Stromal cell of bone marrow (primary cell): ENCODE data around the gene LIG1.
"Not testable (repeated sequence)": the region's sequence is repeated elsewhere in the genome, so short reads cannot be mapped to it uniquely, and the experiment has no call there.

Experiments used
- DNase-seq: peaks from one replicate; pipeline ENCODE4 v3.0.0-alpha.2; 2012; ENCODE audit warnings: low read depth

LIG1 gene

DNA sequence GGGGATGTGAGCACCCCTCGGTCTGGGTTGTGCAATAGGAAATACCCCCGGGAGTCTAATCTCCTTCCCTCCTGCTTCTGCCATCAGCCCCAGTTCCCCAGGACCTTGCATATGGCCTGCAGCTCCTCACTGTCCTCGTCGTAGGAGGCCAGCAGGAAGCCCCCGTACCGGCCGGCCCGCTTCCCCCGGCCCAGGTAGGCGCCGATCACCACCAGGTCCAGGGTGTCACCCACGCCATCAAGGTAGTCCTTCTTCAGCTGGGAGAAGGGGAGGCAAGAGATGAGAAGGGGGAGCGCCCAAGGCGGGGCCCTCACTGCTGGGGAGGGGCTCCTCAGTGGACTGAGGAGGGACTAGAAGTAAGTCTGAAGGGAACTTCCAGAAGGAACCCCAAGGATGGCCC, 49.1 kb downstream of the LIG1 start:
- DNase-seq = no peak

DNA sequence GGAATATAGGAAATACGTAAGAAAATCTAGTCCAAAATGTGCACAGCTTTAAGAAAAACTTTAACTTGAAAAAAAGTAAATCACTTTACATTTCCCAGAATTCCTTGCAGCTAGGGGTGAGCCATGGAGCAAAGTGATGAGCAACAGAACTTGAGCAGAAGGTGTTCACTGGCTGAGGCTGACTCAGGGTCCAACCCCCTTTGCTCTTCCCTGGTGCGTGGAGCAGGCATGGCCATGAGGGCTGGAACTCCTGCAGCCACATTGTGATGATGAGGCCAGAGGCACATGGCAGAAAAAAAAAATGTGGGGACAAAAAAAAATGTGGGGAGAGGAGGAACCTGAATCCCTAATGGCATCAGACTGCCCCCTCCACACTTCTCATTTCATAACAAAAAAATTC, 49.6 kb downstream of the LIG1 start:
- DNase-seq = no peak

DNA sequence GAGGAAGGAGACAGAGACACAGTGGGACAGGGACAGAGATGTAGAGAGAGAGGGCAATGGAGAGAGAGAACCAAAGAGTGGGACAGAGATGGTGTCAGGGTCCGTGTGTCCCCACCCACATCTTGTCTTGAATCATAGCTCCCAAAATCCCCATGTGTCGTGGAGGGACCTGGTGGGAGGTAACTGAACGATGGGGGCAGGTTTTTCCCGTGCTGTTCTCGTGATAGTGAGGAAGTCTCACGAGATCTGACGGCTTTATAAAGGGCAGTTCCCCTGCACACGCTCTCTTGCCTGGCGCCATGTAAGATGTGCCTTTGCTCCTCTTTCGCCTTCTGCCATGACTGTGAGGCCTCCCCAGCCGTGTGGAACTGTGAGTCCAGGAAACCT, 52.0 kb downstream of the LIG1 start:
- DNase-seq = no peak

DNA sequence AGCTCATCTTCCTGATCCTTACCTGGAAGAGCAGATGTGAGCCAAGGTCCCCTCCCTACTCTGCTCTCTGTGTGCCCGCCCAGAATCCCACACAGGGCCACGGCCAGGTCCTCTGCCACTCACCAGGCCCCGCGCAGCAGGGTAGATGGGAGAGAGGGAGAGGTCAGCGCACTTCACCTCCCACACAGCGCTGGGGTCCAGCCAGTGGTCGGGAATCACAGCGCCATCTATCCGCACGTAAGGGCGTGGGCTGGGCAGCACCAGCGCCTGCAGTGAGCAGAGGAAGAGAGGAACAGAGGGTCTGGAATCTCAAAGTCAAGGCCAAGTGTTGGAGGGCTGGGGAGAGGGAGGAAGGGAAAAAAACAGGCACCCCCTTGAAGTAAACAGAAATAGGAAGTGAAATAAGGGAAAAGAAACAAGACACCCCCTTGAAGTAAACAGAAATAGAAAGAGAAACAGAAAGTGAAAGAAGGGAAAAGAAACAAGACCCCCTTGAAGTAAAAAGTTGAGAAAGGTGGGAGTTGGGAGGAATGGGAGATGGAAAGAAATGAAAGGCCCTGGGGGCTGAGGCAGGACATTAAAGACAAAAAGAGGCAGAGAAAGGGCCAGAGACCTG, 52.5 kb downstream of the LIG1 start:
- DNase-seq = no peak

DNA sequence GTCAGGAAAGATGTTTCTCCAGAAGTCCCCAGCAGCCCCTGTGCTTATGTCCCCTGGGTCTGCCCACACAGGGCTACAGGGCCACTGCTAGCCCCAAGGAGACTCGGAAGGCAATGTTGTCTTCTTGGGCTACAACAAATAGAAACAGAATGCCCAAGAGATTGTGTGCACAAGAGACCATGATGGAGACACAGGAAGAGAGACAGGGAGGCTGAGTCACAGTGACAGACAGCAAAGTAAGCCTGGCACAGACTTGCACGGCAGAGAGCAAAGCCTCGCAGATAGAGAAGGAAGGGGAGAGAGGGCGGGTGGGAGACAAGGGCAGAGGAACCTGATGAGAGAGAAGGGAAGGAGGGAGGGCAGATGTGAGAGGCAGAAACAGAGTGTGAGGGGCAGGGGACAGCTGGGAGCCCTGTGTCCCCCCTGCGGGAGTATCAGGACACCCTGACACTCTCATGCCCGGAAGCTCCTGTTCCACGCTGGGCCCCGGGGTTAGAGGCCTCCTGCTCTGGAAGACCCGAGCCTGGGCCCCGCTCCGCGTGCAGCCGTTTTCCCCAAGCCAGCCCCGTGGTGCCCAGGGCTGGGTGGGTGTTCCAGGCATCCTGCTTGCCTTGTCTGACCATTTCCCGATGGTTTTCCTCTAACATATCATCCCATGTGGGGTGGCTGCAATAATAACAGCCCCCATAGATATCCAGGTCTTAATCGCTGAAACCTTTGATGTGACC, 56.8 kb downstream of the LIG1 start:
- DNase-seq = no peak

DNA sequence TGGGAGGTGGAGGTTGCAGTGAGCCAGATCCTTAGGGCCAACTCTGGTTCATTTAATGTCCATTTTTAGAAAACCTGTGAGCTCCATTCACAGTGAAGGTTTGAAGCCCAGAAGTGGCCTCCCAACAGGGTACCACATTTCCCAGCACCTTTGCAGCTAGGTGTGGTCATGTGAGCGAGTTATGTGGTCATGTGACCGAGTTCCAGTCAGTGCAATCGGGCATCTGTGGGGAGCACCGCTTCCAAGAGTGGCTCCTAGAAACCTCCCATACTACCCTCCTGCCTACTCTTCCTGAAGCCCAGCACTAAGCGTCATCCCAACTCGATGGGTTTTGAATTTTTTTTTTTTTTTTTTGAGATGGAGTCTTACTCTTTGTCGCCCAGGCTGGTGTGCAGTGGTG, 58.9 kb downstream of the LIG1 start:
- no peak for DNase-seq

DNA sequence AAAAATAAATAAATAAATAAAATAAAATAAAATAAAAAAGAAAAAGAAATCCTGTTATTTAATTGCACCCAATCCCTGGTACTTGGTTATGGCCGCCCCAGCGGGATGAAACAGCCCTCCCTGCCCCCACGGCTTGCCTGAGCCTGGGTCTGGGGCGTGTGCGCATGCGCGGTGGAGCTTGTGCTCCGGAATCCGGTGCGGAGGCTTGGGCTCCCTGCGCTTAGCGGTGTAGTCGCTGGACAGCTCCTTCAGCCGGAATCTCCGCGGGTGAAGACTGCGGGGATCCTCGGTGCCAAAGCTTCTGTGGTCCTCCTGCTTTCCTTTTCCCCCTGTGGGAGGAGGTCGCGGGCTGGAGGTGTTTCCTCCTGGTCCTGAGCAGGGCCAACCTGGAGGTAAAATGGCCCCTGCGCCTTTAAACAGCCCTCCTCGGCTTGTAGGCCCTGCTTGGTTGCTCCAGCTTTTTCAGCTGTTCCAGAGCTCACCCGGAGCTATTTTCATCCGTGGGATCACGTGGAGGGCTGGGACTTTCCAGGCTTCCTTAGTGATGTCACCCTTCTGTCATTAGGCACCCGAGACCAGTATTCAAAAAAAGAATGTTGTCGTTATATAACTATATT, 59.7 kb downstream of the LIG1 start, which contains the start of gene PLA2G4C:
TSS of gene PLA2G4C (minus strand) at position 468 of the 617 bp plus-strand sequence. CDS start 4,288 bp downstream, outside the sequence.
- DNase-seq = peak; percentile 88

DNA sequence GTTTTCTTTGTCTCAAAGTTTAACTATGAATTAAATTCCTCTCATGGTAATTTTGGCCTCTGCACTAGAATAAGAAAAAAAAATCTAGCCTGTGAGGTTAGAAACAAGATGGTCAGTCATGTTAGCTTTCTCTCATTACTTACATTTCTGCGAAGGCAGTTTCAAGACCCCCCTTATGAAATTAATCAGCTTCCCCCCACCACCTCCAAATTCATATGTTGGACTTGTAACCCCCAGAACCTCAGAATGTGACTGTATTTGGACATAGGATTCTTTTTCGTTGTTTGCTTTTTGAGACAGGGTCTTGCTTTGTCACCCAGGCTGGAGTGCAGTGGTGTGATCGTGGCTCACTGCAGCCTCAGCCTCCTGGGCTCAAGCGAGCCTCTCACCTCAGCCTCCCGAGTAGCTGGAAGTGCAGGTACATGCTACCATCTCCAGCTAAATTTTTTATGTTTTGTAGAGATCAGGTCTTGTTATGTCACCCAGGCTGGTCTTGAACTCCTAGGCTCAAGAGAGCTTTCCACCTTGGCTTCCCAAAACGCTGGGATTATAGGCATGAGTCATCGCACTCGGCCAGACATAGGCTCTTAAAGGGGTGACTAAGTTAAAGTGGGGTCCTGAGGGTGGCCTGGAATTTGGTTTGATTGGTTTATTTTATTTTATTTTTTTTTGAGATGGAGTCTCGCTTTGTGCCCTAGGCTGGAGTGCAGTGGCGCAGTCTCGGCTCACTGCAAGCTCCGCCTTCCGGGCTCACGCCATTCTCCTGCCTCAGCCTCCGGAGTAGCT, 61.0 kb downstream of the LIG1 start:
- no peak for DNase-seq

DNA sequence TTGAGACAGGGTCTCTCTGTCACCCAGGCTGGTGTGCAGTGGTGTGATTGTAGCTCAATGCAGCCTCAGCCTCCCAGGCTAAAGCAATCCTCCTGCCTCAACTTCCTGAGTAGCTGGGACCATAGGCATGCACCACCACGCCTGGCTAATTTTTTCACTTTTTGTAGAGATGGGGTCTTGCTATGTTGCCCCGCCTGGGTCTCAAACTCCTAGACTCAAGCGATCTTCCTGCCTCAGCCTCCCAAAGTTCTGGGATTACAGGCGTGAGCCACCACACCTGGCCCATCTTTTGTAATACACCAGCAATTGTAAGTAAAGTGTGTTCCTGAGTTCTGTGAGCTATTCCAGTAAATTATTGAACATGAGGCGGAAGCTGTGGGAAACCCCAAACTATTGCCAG, 66.2 kb downstream of the LIG1 start:
- no peak for DNase-seq

DNA sequence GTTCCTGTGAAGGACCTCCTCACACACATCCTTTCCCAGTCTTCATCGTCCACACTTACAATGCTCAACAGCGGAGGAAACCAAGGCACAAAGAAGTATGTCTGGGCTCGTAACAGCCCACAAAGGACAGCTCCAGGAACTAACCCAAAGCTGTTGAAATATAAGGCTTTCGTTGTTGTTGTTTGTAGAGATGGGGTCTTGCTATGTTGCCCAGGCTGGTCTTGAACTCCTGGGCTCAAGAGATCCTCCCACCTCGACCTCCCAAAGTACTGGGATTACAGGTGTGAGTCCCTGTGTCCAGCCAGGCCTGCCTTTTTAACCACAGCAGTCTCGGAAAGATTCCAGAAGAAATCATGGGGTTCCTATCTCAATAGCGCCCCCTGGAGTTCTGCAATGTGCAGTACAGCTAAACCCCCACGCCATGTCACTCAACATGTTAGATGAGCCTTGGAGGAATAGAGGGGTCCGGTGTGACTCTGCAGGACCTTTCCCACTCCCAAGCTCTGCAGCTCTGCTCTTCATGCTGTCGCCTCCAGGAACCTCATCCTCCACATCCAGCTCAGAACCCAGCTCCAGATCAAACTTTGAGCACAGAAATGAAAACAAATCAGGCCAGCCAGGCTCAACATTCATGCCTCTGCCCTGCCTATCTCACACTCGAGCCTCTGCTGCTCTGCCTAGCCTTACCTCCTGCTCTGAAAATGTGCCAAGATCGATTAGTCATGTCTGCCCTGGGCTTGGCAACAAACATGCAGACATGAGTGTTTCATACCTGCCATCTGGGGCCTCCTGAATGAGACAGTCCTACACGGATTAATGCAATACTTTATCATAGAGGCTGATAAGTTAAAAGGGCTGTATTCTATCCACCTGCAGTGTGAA, 67.0 kb downstream of the LIG1 start:
- DNase-seq = no peak

DNA sequence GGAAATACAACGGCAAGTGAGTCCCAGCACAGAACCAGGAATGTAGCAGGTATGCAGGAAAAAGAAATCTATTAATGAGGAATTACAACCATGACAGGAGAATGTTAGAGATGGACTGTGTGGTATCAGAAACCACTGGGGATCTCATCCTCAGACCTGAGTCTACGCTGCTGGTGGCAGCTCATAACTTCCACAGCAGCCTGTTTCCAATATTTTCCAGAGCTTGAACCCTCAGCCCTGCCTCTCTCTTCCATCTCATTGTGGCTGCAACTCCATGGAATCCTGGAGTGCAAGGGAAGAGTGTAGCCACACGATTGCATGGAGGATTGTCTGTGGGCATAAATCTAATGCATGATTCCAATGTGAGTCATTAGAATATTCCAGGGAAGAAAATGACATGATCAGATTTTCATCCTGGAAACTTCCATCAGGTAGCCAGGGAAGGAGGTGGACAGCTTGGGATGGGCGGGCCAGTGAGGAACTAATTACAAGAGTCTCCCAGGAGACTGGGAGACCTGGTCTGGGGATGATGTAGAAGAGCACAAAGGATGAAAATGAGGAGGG, 74.5 kb downstream of the LIG1 start:
- DNase-seq = no peak

DNA sequence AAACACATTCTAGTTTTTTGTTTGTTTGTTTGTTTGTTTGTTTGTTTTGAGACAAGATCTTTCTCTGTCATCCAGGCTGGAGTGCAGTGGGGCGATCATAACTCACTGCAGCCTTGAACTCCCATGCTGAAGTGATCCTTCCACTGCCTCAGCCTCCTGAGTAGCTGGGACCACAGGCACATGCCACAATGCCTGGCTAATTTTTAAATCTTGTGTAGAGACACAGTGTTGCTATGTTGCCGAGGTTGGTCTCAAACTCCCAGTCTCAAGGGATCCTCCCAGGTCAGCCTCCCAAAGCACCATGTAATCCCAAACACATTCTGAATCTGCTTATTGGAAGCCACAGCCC, 75.3 kb downstream of the LIG1 start:
- no peak for DNase-seq

DNA sequence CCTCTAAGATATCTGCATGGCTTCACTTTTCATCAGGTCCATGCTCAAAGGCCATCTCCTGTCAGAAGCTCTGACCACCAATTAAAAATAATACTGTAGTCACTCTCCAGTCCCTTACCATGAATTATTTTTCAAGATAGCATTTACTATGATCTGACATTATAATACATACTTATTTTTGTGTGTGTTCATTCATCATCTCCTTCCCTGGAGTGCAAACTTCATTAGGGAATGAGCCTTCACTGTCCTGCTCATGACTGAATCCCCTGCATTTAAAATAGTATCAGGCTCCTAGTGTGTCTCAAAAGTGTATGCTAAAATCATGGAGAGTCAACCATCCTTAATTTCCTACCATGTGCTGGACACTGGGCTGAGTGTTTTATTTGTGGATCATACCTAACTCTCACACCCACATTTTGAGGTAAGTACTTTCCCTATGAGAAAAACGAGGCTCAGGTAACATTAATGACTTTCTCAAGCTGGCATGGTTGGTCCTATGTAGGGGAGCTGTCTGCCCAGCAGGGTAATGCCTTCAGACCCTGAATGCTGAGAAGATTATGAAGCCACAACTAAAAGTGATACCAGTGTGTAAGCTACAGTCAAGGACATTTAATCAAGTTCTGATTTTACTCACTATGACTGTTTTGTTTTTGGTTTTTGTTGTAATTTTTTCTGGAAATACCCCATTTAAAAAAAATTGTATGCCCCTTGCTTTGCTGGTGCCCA, 75.9 kb downstream of the LIG1 start:
- no peak for DNase-seq

DNA sequence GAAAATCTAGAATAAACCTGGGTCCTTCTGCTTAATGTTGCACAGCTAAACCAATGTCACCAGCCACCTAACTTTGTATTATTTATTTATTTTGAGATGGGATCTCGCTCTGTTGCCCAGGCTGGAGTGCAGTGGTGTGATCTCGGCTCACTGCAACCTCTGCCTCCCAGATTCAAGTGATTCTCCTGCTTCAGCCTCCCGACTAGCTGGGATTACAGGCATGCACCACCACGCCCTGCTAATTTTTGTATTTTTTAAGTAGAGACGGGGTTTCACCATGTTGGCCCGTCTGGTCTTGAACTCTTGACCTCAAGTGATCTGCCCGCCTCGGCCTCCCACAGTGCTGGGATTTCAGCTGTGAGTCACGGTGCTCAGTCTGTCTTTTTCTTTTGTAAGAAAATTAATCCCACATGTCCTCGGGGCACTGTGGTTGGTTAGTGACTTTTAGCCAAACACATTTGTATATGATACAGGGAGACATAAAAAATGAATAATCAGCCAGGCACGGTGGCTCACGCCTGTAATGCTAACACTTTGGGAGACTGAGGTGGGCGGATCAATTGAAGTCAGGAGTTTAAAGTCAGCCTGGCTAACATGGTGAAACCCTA, 78.9 kb downstream of the LIG1 start:
- peak; percentile 87 for DNase-seq

DNA sequence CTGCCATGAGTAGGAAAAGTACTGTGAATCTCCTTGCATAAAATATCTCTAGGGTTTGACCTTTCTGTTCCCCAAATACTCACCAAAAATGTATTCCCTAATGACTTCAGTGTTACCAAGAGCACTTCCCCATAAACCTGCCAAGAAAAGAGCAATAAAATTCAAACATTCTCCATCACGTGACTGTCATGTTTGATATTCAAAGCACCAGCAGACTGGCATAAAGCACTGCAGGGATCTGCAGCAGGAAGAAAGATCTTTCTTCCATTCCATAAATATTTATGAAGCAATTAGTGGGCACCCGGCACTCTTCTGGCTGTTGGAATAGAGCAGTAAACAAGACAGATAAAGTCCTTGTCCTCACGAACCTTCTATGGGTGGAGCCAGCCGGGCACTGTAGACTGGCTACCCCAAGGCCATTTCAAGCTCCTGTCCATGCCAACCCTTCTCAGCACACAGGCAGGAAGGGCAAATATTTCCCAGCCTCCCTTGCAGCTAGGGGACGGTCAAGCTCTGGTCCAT, 79.8 kb downstream of the LIG1 start:
- no peak for DNase-seq

DNA sequence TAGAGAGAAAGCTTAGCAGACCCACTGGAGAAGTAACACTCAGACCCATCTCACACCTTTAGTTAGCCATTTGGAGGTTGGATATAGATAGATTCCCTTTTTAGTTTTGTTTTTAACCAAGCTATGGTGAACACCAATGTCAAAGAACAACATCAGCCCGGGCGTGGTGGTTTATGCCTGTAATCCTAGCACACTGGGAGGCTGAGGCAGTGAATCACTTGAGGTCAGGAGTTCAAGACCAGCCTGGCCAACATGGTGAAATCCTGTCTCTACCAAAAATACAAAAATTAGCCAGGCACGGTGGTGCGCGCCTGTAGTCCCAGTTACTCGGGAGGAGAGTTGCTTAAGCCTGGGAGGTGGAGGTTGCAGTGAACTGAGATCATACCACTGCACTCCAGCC, 81.2 kb downstream of the LIG1 start:
- not testable (repeated sequence) for DNase-seq

DNA sequence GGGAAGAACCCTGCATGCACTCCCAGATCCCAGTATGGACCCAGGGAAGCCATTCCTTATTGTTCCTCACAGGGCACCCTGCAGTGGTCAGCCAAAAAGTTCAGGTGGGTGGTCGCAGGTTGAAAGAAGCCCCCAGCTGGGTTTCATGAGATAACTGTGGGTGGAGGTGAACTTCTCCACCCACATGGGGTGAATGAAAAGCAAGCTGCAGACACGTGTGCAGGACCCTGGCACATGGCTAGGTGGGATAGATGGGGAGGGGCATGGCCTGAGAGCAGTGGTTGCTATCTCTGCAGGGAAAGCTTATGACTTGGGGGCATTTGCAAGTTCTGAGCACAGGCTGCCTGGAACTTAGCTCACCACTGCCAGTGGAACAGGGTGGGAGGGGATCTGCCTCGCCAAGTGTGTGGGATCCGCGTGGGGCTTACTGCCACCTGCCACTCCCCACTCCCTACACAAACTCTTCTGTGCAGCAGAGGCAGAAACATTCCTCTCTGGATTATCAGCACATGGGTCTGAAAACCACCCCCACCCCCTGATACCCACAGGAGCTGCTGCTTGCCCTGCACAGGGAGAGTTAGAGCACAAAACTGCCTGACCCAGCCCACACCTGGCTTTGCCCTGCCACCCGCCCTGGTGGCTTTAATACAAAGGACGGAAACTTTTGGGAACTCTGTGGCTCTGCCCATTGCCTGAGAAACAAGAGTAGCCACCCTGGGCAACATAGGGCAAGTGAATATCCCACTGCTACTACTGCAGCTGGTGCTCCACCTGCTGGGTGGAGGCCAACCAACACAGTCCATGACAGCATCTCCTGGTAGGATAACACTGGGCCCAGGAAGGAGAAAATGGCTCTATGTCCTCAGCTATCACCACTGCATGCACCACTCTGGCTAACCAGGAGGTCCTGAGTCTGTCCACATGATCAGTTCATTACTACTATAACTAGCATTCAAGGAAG, 84.0 kb downstream of the LIG1 start:
- no peak for DNase-seq

DNA sequence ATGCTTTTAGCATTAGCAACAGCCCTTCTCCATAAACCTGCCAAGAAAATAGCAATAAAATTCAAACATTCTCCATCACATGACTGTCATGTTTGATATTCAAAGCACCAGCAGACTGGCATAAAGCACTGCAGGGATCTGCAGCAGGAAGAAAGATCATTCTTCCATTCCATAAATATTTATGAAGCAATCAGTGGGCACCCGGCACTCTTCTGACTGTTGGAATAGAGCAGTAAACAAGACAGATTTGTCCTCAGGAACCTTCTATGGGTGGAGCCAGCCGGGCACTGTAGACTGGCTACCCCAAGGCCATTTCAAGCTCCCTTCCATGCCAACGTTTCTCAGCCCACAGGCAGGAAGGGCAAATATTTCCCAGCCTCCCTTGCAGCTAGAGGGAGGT, 85.1 kb downstream of the LIG1 start:
- DNase-seq = no peak

DNA sequence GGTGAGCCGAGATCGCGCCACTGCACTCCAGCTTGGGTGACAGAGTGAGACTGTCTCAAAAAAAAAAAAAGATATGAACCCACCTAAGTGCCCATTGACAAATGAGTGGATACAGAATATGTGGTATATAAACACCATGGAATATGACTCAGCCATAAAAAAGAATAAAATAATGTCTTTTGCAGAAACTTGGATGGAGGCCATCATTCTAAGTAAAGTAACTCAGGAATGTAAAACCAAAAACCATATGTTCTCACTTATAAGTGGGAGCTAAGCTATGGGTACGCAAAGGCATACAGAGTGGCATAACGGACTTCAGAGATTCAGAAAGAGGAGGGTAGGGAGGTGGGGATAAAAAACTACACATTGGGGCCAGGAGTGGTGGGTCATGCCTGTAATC, 89.0 kb downstream of the LIG1 start:
- DNase-seq = no peak
